H1 (cell line): ENCODE measurements around the gene GLCE. TPM values are rescaled to one million over a fixed set of nuclear protein-coding genes. Genes with fewer than 3 reads are reported as not detected.

ENCODE experiments used
- CTCF ChIA-PET: fragments of 300-600 bp; sonication (Branson Sonifier 250); formaldehyde crosslinking; loops from one replicate; lab custom pipeline; 2021; ENCODE audit not compliant: partially characterized antibody; lab: Charles Lee
- POLR2A ChIA-PET: fragments of 300-600 bp; sonication (Branson Sonifier 250); formaldehyde crosslinking; loops from one replicate; lab custom pipeline; 2021; ENCODE audit warnings: inconsistent platforms; ENCODE audit not compliant: partially characterized antibody; lab: Charles Lee
- DNase-seq, 2 experiments: peaks; one replicate each; pipeline versions ENCODE4 v3.0.0 to v3.0.0-alpha.2; 2010 to 2022; ENCODE audit warnings: low spot score in 2 of 2, low read depth in 1 of 2, mixed read lengths in 1 of 2
- FAIRE-seq: peaks from 2 replicates; lab custom pipeline; 2011; peaks lifted over from hg19 to GRCh38; lab: Jason Lieb, UNC
- H2AFZ ChIP-seq: 2 replicates; pipeline ENCODE4 v1.8.1; 2012; ENCODE audit warnings: low read length, inconsistent platforms
- H2AK5ac ChIP-seq: 2 replicates; pipeline ENCODE4 v1.6.1; 2013; ENCODE audit warnings: low read depth, low read length
- H2BK120ac ChIP-seq: replicated peaks from 2 replicates; pipeline ENCODE3; 2013; ENCODE audit warnings: low read depth, low read length, inconsistent platforms
- H2BK12ac ChIP-seq: 2 replicates; pipeline ENCODE4 v1.6.1; 2013; ENCODE audit warnings: low read depth, low read length
- H2BK15ac ChIP-seq: 2 replicates; pipeline ENCODE4 v1.6.1; 2013; ENCODE audit warnings: low read length
- H2BK20ac ChIP-seq: 2 replicates; pipeline ENCODE4 v1.6.1; 2013; ENCODE audit warnings: low read length
- H2BK5ac ChIP-seq: 2 replicates; pipeline ENCODE4 v1.6.1; 2013; ENCODE audit warnings: low read depth, low read length
- H3K14ac ChIP-seq: 2 replicates; pipeline ENCODE4 v1.6.1; 2013; ENCODE audit warnings: inconsistent platforms; ENCODE audit not compliant: insufficient read length
- H3K18ac ChIP-seq: 2 replicates; pipeline ENCODE4 v1.6.1; 2013; ENCODE audit warnings: low read length; ENCODE audit errors: extremely low read depth
- H3K23ac ChIP-seq: 2 replicates; pipeline ENCODE4 v1.6.1; 2013; ENCODE audit warnings: inconsistent platforms; ENCODE audit not compliant: insufficient read length
- H3K23me2 ChIP-seq: 2 replicates; pipeline ENCODE4 v1.6.1; 2013; ENCODE audit warnings: low read depth, low read length
- H3K27ac ChIP-seq: 2 replicates; pipeline ENCODE4 v1.6.1; 2011; ENCODE audit warnings: low read depth, low read length, inconsistent platforms
- H3K27me3 ChIP-seq, 4 experiments: replicated peaks in 1 of 4; 1 replicate in 1 of 4; 2 replicates in 3 of 4; pipeline versions ENCODE4 v1.6.1 to v1.8.1; 2011 to 2013; ENCODE audit warnings: low read length in 3 of 4, mild to moderate bottlenecking in 3 of 4, inconsistent platforms in 2 of 4, mixed read lengths in 2 of 4, moderate library complexity in 1 of 4; ENCODE audit not compliant: control insufficient read depth in 3 of 4, insufficient read depth in 3 of 4; ENCODE audit errors: extremely low read depth in 1 of 4
- H3K36me3 ChIP-seq, 4 experiments: 2 replicates each; pipeline versions ENCODE4 v1.6.1 to v1.8.1; 2011 to 2013; ENCODE audit warnings: mild to moderate bottlenecking in 4 of 4, low read length in 3 of 4, moderate library complexity in 2 of 4, control low read depth in 1 of 4, inconsistent platforms in 1 of 4; ENCODE audit not compliant: insufficient read depth in 4 of 4, control insufficient read depth in 2 of 4
- H3K4ac ChIP-seq: replicated peaks from 2 replicates; pipeline ENCODE3; 2013; ENCODE audit warnings: low read length, low read depth, mixed read lengths, inconsistent platforms; ENCODE audit not compliant: insufficient read length
- H3K4me1 ChIP-seq, 4 experiments: replicated peaks in 1 of 4; 1 replicate in 1 of 4; 2 replicates in 3 of 4; pipeline versions ENCODE4 v1.6.1 to v1.8.1; 2011 to 2013; ENCODE audit warnings: low read length in 3 of 4, inconsistent platforms in 2 of 4, mixed read lengths in 1 of 4; ENCODE audit not compliant: insufficient read depth in 4 of 4, control insufficient read depth in 3 of 4
- H3K4me2 ChIP-seq, 2 experiments: 2 replicates each; pipeline versions ENCODE4 v1.6.1 to v1.8.1; 2011 to 2013; ENCODE audit warnings: low read depth in 2 of 2, low read length in 2 of 2, control low read depth in 1 of 2, inconsistent platforms in 1 of 2, mild to moderate bottlenecking in 1 of 2; ENCODE audit not compliant: insufficient read depth in 1 of 2
- H3K4me3 ChIP-seq, 4 experiments: fragments of 200-600, 300-600 bp in 1 of 4; sonication (generic), shearing (Covaris generic), sonication (Bioruptor Twin) in 1 of 4; 2 replicates each; pipeline versions ENCODE4 v1.5.1 to v1.8.1; 2011 to 2016; ENCODE audit warnings: low read length in 4 of 4, low read depth in 3 of 4, control low read depth in 2 of 4, inconsistent platforms in 2 of 4, mild to moderate bottlenecking in 2 of 4, mixed read lengths in 1 of 4, moderate library complexity in 1 of 4; ENCODE audit not compliant: insufficient read depth in 2 of 4; ENCODE audit errors: extremely low read depth in 1 of 4
- H3K56ac ChIP-seq: replicated peaks from 2 replicates; pipeline ENCODE3; 2013; ENCODE audit warnings: low read depth, mild to moderate bottlenecking, mixed read lengths, low read length, inconsistent platforms; ENCODE audit not compliant: insufficient read length
- H3K79me1 ChIP-seq: 2 replicates; pipeline ENCODE4 v1.6.1; 2013; ENCODE audit warnings: low read depth, low read length, control low read depth
- H3K79me2 ChIP-seq, 2 experiments: 2 replicates each; pipeline versions ENCODE4 v1.6.1 to v1.8.1; 2012 to 2013; ENCODE audit warnings: low read length in 2 of 2, mild to moderate bottlenecking in 2 of 2, inconsistent platforms in 1 of 2; ENCODE audit not compliant: insufficient read depth in 2 of 2, control insufficient read depth in 1 of 2
- H3K9ac ChIP-seq, 4 experiments: replicated peaks in 1 of 4; 1 replicate in 1 of 4; 2 replicates in 3 of 4; pipeline versions ENCODE4 v1.6.1 to v1.8.1; 2011 to 2013; ENCODE audit warnings: low read depth in 3 of 4, low read length in 3 of 4, control low read depth in 2 of 4, mild to moderate bottlenecking in 2 of 4, moderate library complexity in 2 of 4, inconsistent platforms in 1 of 4; ENCODE audit errors: extremely low read depth in 1 of 4
- H3K9me3 ChIP-seq, 2 experiments: 2 replicates each; pipeline versions ENCODE4 v1.6.1 to v1.8.1; 2012 to 2013; ENCODE audit warnings: mild to moderate bottlenecking in 2 of 2, moderate library complexity in 2 of 2, control low read depth in 1 of 2, inconsistent platforms in 1 of 2, low read depth in 1 of 2, low read length in 1 of 2, mixed read lengths in 1 of 2; ENCODE audit not compliant: insufficient read depth in 2 of 2
- H4K20me1 ChIP-seq, 2 experiments: replicated peaks in 1 of 2; 2 replicates each; pipeline versions ENCODE3 to v1.8.1; 2011 to 2013; ENCODE audit warnings: inconsistent platforms in 2 of 2, low read length in 2 of 2, mild to moderate bottlenecking in 1 of 2; ENCODE audit not compliant: insufficient read depth in 2 of 2, control insufficient read depth in 1 of 2
- H4K5ac ChIP-seq: 2 replicates; pipeline ENCODE4 v1.6.1; 2013; ENCODE audit warnings: low read length, low read depth, mixed read lengths, inconsistent platforms; ENCODE audit not compliant: insufficient read length
- H4K8ac ChIP-seq: 2 replicates; pipeline ENCODE4 v1.8.0; 2013; ENCODE audit warnings: mild to moderate bottlenecking, moderate library complexity, low read length, inconsistent platforms; ENCODE audit not compliant: insufficient read depth; ENCODE audit errors: extremely low read depth
- H4K91ac ChIP-seq: replicated peaks from 2 replicates; pipeline ENCODE3; 2013; ENCODE audit warnings: low read length, mixed read lengths, inconsistent platforms; ENCODE audit not compliant: insufficient read length
- ASH2L ChIP-seq: fragments of 200-600, 300-600 bp; sonication (generic); IDR thresholded peaks from one replicate; pipeline ENCODE4 v1.7.1; 2017; ENCODE audit warnings: low read length
- BACH1 ChIP-seq: IDR thresholded peaks from 2 replicates; pipeline ENCODE4 v1.6.1; 2012; ENCODE audit warnings: low read length, improper control_type of control experiment
- BCL11A ChIP-seq, 2 experiments: IDR thresholded peaks; one replicate each; pipeline ENCODE4 v1.6.1; 2011; ENCODE audit warnings: low read depth in 2 of 2, low read length in 2 of 2, mild to moderate bottlenecking in 2 of 2
- CHD2 ChIP-seq: IDR thresholded peaks from 2 replicates; pipeline ENCODE4 v1.6.1; 2012; ENCODE audit warnings: low read length, improper control_type of control experiment
- EP300 ChIP-seq, 2 experiments: IDR thresholded peaks; 1 replicate in 1 of 2; 2 replicates in 1 of 2; pipeline ENCODE4 v1.6.1; 2011 to 2012; ENCODE audit warnings: low read depth in 2 of 2, low read length in 2 of 2, mild to moderate bottlenecking in 2 of 2, borderline replicate concordance in 1 of 2, inconsistent platforms in 1 of 2, moderate library complexity in 1 of 2
- EZH2 ChIP-seq: fragments of 200-600 bp; sonication (generic); IDR thresholded peaks from 2 replicates; pipeline ENCODE4 v1.7.1; 2012; ENCODE audit warnings: low read depth, mild to moderate bottlenecking, moderate library complexity, low read length, inconsistent platforms; ENCODE audit not compliant: severe bottlenecking
- JUND ChIP-seq: IDR thresholded peaks from 2 replicates; pipeline ENCODE4 v1.6.1; 2011; ENCODE audit warnings: mild to moderate bottlenecking, improper control_type of control experiment, low read length
- KDM4A ChIP-seq: IDR thresholded peaks from one replicate; pipeline ENCODE4 v1.7.1; 2012; ENCODE audit warnings: low read depth, mild to moderate bottlenecking, moderate library complexity, low read length, inconsistent platforms; ENCODE audit not compliant: severe bottlenecking
- KDM5A ChIP-seq: fragments of 200-600 bp; IDR thresholded peaks from 2 replicates; pipeline ENCODE4 v1.7.1; 2012; ENCODE audit warnings: mild to moderate bottlenecking, low read length, inconsistent platforms, mixed read lengths
- NANOG ChIP-seq: IDR thresholded peaks from 2 replicates; pipeline ENCODE4 v1.6.1; 2011; ENCODE audit warnings: low read length, low read depth, mild to moderate bottlenecking, inconsistent platforms; ENCODE audit not compliant: insufficient read depth, poor library complexity, severe bottlenecking
- PHF8 ChIP-seq: fragments of 200-600 bp; sonication (generic); conservative IDR thresholded peaks from 2 replicates; pipeline ENCODE4 v1.7.1; 2012; ENCODE audit warnings: low read depth, mild to moderate bottlenecking, inconsistent platforms, low read length, moderate library complexity
- POLR2A ChIP-seq, 2 experiments: IDR thresholded peaks; 1 replicate in 1 of 2; 2 replicates in 1 of 2; pipeline ENCODE4 v1.6.1; 2011; ENCODE audit warnings: low read depth in 2 of 2, low read length in 2 of 2, mild to moderate bottlenecking in 2 of 2; ENCODE audit errors: control extremely low read depth in 1 of 2
- SP1 ChIP-seq: IDR thresholded peaks from 2 replicates; pipeline ENCODE4 v1.6.1; 2011; ENCODE audit warnings: low read depth, low read length
- SP2 ChIP-seq: IDR thresholded peaks from 2 replicates; pipeline ENCODE4 v1.6.1; 2012; ENCODE audit warnings: mild to moderate bottlenecking, low read length, inconsistent platforms
- TBP ChIP-seq: IDR thresholded peaks from 2 replicates; pipeline ENCODE4 v1.6.1; 2011; ENCODE audit warnings: low read depth, low read length, improper control_type of control experiment
- WGBS, 2 experiments: shearing (Covaris generic) in 1 of 2; methylation state at CpG; one replicate each; pipeline versions ENCODE4 v1.1.6 to v1.1.7; 2013 to 2015; ENCODE audit warnings: low lambda C conversion rate in 2 of 2, mixed read lengths in 2 of 2, inconsistent platforms in 1 of 2, low coverage in 1 of 2, missing lambda C conversion rate in 1 of 2; ENCODE audit not compliant: insufficient replicate concordance in 2 of 2, insufficient coverage in 1 of 2, insufficient read length in 1 of 2; ENCODE audit errors: extremely low coverage in 1 of 2, missing lambda C conversion rate in 1 of 2; 5-methylcytosine and 5-hydroxymethylcytosine counted together
- polyA plus RNA-seq, 7 experiments: library from polyadenylated mRNA; depleted of rRNA in 3 of 7; stranded (reverse) in 5 of 7; unstranded in 2 of 7; fragments of >200 nt in 5 of 7; fragments of 200-250 nt in 2 of 7; gene quantifications; 1 replicate in 5 of 7; 2 replicates in 1 of 7; 4 replicates in 1 of 7; pipeline versions ENCODE4 v1.2.1 to v1.2.3, GENCODE V29; 2011 to 2013; ENCODE audit warnings: missing spikeins in 2 of 7, mixed read lengths in 2 of 7
- total RNA-seq: library from RNA; stranded (reverse); fragmentation: NEBNext Ultra II Directional; extraction: Animal tissue kit (Norgen Biotek cat#: 25700); gene quantifications from 2 replicates; pipeline ENCODE4 v1.2.1, GENCODE V29; 2021

GLCE gene
- total and polyA plus RNA-seq, 2 of the 8 experiments (the other 6 are each of a cell fraction or from before 2014, with no cell fraction given) = 17.1 to 22.7 TPM

GRCh38 chr15:69141833-69142232, 18.6 kb upstream of the GLCE start:
- Histone ChIP-seq H2BK20ac (no peak overlapping the region), H4K8ac (no peak overlapping the region), H3K79me1 (no peaks in the 10 kb centered on the region), H3K56ac (no peak overlapping the region), H3K9me3 (no peaks in the 10 kb centered on the region), H4K5ac (no peak overlapping the region), H3K36me3 (no peaks in the 10 kb centered on the region), H3K18ac (no peak overlapping the region), H3K4me3 (no peak overlapping the region), H3K79me2 (no peaks in the 10 kb centered on the region), H2BK5ac (no peak overlapping the region), H2AK5ac (no peak overlapping the region), H3K9ac (no peak overlapping the region), H2BK15ac (no peak overlapping the region), H3K4me2 (no peak overlapping the region), H3K23me2 (no peaks in the 10 kb centered on the region; the same call in 1 of the 2 replicates), H3K27me3 (no peaks in the 10 kb centered on the region), H2AFZ (no peak overlapping the region), H3K14ac (no peak overlapping the region), H3K27ac (no peak overlapping the region), H3K4me1 (peaks cover 0 to 8% (median 3%) of the 10 kb centered on the region in 4 experiments; a peak in 4 of 7 replicates), H4K20me1 (no peaks in the 10 kb centered on the region), H2BK12ac (no peak overlapping the region), H4K91ac (no peak overlapping the region), H3K4ac (no peak overlapping the region), H3K23ac (no peak overlapping the region), H2BK120ac (no peak overlapping the region)
- no peak for DNase-seq
- ChIA-PET POLR2A (interaction anchor here (1.4 to 2.2 kb wide), 2 partner anchors 15 to 32 kb away, joined by 3 to 4 read pairs; no protein-coding TSS in a partner anchor), CTCF (interaction anchor here (0.5 to 2.4 kb wide), 8 partner anchors 10 to 1447 kb away, joined by 3 to 7 read pairs (median 3); no protein-coding TSS in a partner anchor)
- 96% methylated on average over 1 of the region's 1 CpG; no CpG with 5 or more reads in 1 of the 2 experiments for WGBS, 2 experiments
- FAIRE-seq = no peak
- TF ChIP-seq BACH1 = no peak
- no peak for TF ChIP-seq EP300 (IDR thresholded peaks at IDR 0.05; ENCODE audit: borderline replicate concordance in 1 of 2, low read depth in 2 of 2, low read length in 2 of 2)
- TF ChIP-seq BCL11A (IDR thresholded peaks at IDR 0.05; ENCODE audit: low read depth in 2 of 2, low read length in 2 of 2) = no peak
- no peak for TF ChIP-seq PHF8
- no peak for TF ChIP-seq KDM4A
- TF ChIP-seq NANOG = no peak
- no peak for TF ChIP-seq JUND
- TF ChIP-seq CHD2 = no peak
- no peak for TF ChIP-seq ASH2L
- TF ChIP-seq KDM5A = no peak
- no peak for TF ChIP-seq SP2
- TF ChIP-seq TBP = no peak
- no peak for TF ChIP-seq SP1
- TF ChIP-seq EZH2 = no peak
- TF ChIP-seq POLR2A (IDR thresholded peaks at IDR 0.05; ENCODE audit: control extremely low read depth in 1 of 2, low read depth in 2 of 2, low read length in 2 of 2) = no peak
